DMS153 (cell line): ENCODE data around the gene TSBP1.

Experiments used
- DNase-seq: peaks from one replicate; lab custom pipeline; 2025; lab: John Stamatoyannopoulos, UW

Gene TSBP1

GRCh38 chr6:32371803-32372202 lies at the start of gene TSBP1:
Gene TSBP1, minus strand, starts transcription at chr6:32371903. Its CDS starts 197 bp downstream, at chr6:32371706.
- no peak for DNase-seq

- no peak for DNase-seq
Measured at GRCh38 chr6:32416036-32416435, 44.3 kb upstream of the TSBP1 start.

GRCh38 chr6:32415521-32416019 lies 43.9 kb upstream of the TSBP1 start:
- DNase-seq = peak; percentile 33

- DNase-seq = peak; percentile 43
Measured at GRCh38 chr6:32413427-32414047, 41.8 kb upstream of the TSBP1 start.

- no peak for DNase-seq
Measured at GRCh38 chr6:32411566-32412327, 40.0 kb upstream of the TSBP1 start.

- no peak for DNase-seq
Measured at GRCh38 chr6:32410906-32411305, 39.2 kb upstream of the TSBP1 start.

- no peak for DNase-seq
Measured at GRCh38 chr6:32406857-32407256, 35.2 kb upstream of the TSBP1 start, which contains the start of gene BTNL2. Gene BTNL2, minus strand, starts transcription at chr6:32407181. Its CDS starts 58 bp downstream, at chr6:32407123.

- DNase-seq = no peak
Measured at GRCh38 chr6:32406197-32406596, 34.5 kb upstream of the TSBP1 start.

GRCh38 chr6:32405656-32406055 lies 34.0 kb upstream of the TSBP1 start:
- DNase-seq = no peak

- no peak for DNase-seq
Measured at GRCh38 chr6:32402812-32403211, 31.1 kb upstream of the TSBP1 start.

GRCh38 chr6:32401284-32401963 lies 29.7 kb upstream of the TSBP1 start:
- DNase-seq = no peak

GRCh38 chr6:32397252-32397920 lies 25.7 kb upstream of the TSBP1 start:
- no peak for DNase-seq

GRCh38 chr6:32396028-32396427 lies 24.3 kb upstream of the TSBP1 start:
- no peak for DNase-seq

- DNase-seq = no peak
Measured at GRCh38 chr6:32393665-32394420, 22.1 kb upstream of the TSBP1 start.

- DNase-seq = no peak
Measured at GRCh38 chr6:32391505-32391904, 19.8 kb upstream of the TSBP1 start.

- DNase-seq = no peak
Measured at GRCh38 chr6:32387589-32388340, 16.1 kb upstream of the TSBP1 start.

- DNase-seq = no peak
Measured at GRCh38 chr6:32386040-32386439, 14.3 kb upstream of the TSBP1 start.

- DNase-seq = no peak
Measured at GRCh38 chr6:32382757-32383420, 11.2 kb upstream of the TSBP1 start.

GRCh38 chr6:32379545-32379944 lies 7.8 kb upstream of the TSBP1 start:
- no peak for DNase-seq
